NCI-H774 (cell line): Measurements from ENCODE around the gene ADPRH.

Experiments
- DNase-seq: peaks from one replicate; lab custom pipeline; 2025; lab: John Stamatoyannopoulos, UW

The ADPRH gene

GRCh38 chr3:119597548-119598288, 18.4 kb downstream of the ADPRH start, which contains the start of gene PLA1A:
Gene PLA1A (plus strand): TSS chr3:119597885. CDS start chr3:119597914, 29 bp downstream.
- DNase-seq, result no peak

GRCh38 chr3:119598410-119599098, 19.3 kb downstream of the ADPRH start:
- DNase-seq, result no peak

GRCh38 chr3:119599558-119600174, 20.4 kb downstream of the ADPRH start:
- DNase-seq, result no peak

GRCh38 chr3:119600732-119601131, 21.4 kb downstream of the ADPRH start:
- no peak for DNase-seq

- no peak for DNase-seq
Measured at GRCh38 chr3:119601154-119601553, 21.9 kb downstream of the ADPRH start.

GRCh38 chr3:119602676-119603075, 23.4 kb downstream of the ADPRH start:
- DNase-seq, result no peak

GRCh38 chr3:119604878-119605277, 25.6 kb downstream of the ADPRH start:
- no peak for DNase-seq

- no peak for DNase-seq
Measured at GRCh38 chr3:119608405-119609000, 29.2 kb downstream of the ADPRH start.

GRCh38 chr3:119609301-119609700, 30.0 kb downstream of the ADPRH start:
- DNase-seq, result no peak

- DNase-seq, result no peak
Measured at GRCh38 chr3:119611664-119612063, 32.4 kb downstream of the ADPRH start.

- no peak for DNase-seq
Measured at GRCh38 chr3:119613201-119613600, 33.9 kb downstream of the ADPRH start.

GRCh38 chr3:119613872-119614271, 34.6 kb downstream of the ADPRH start:
- DNase-seq, result no peak

GRCh38 chr3:119616056-119616455, 36.8 kb downstream of the ADPRH start:
- no peak for DNase-seq

- no peak for DNase-seq
Measured at GRCh38 chr3:119619094-119619493, 39.8 kb downstream of the ADPRH start.

- DNase-seq, result no peak
Measured at GRCh38 chr3:119620899-119621298, 41.6 kb downstream of the ADPRH start.

GRCh38 chr3:119624002-119624720, 44.9 kb downstream of the ADPRH start:
- DNase-seq, result no peak

GRCh38 chr3:119625451-119626153, 46.3 kb downstream of the ADPRH start:
- no peak for DNase-seq

- no peak for DNase-seq
Measured at GRCh38 chr3:119626196-119626595, 46.9 kb downstream of the ADPRH start.

- DNase-seq, result no peak
Measured at GRCh38 chr3:119627461-119627860, 48.2 kb downstream of the ADPRH start.

- no peak for DNase-seq
Measured at GRCh38 chr3:119628390-119628789, 49.1 kb downstream of the ADPRH start.

GRCh38 chr3:119628816-119629445, 49.6 kb downstream of the ADPRH start:
- no peak for DNase-seq
